SK-N-SH treated with all-trans-retinoic acid at 6 μM for 48 hours (cell line): ENCODE measurements around the gene APPBP2.

Experiments used
- ATAC-seq: fragments of 200-7000 bp; cut with Tn5 transposase; 3 replicates; pipeline ENCODE4 v1.9.1; 2020; ENCODE audit warnings: mild to moderate bottlenecking, moderate library complexity
- ARNTL ChIP-seq: fragments of 450-650 bp; formaldehyde crosslinking; IDR thresholded peaks from 2 replicates; pipeline ENCODE4 v1.5.0; 2020; ENCODE audit warnings: low read depth, mild to moderate bottlenecking, moderate library complexity, borderline replicate concordance
- BACH2 ChIP-seq: fragments of 250-450 bp; sonication (Bioruptor Pico); IDR thresholded peaks from 2 replicates; pipeline ENCODE4 v1.9.0; 2021; ENCODE audit warnings: mild to moderate bottlenecking, borderline replicate concordance
- CSDC2 ChIP-seq: fragments of 250-450 bp; sonication (Bioruptor Pico); IDR thresholded peaks from 2 replicates; pipeline ENCODE4 v1.5.0; 2020; ENCODE audit warnings: mild to moderate bottlenecking, moderate library complexity
- GLIS3 ChIP-seq: fragments of 250-450 bp; sonication (Bioruptor Pico); IDR thresholded peaks from 2 replicates; pipeline ENCODE4 v1.5.0; 2020; ENCODE audit warnings: mild to moderate bottlenecking, moderate library complexity
- ISL1 ChIP-seq: fragments of 250-450 bp; sonication (Bioruptor Pico); IDR thresholded peaks from 2 replicates; pipeline ENCODE4 v2.1.2; 2022; ENCODE audit warnings: mild to moderate bottlenecking, moderate library complexity
- PPARA ChIP-seq: fragments of 250-450 bp; sonication (Bioruptor Pico); IDR thresholded peaks from 2 replicates; pipeline ENCODE4 v1.5.0; 2020; ENCODE audit warnings: mild to moderate bottlenecking, borderline replicate concordance
- RARB ChIP-seq: fragments of 250-450 bp; sonication (Bioruptor Pico); IDR thresholded peaks from 2 replicates; pipeline ENCODE4 v1.8.0; 2021; ENCODE audit warnings: mild to moderate bottlenecking, moderate library complexity
- TCF4 ChIP-seq: fragments of 250-450 bp; sonication (Bioruptor Pico); IDR thresholded peaks from 2 replicates; pipeline ENCODE4 v1.8.0; 2021; ENCODE audit warnings: mild to moderate bottlenecking, moderate library complexity, borderline replicate concordance
- TOX ChIP-seq: fragments of 250-450 bp; sonication (Bioruptor Pico); IDR thresholded peaks from 2 replicates; pipeline ENCODE4 v1.8.0; 2021; ENCODE audit warnings: mild to moderate bottlenecking, moderate library complexity, borderline replicate concordance
- TSHZ2 ChIP-seq: fragments of 250-450 bp; sonication (Bioruptor Pico); IDR thresholded peaks from 2 replicates; pipeline ENCODE4 v1.5.0; 2020; ENCODE audit warnings: mild to moderate bottlenecking, moderate library complexity
- ZC3H10 ChIP-seq: fragments of 250-450 bp; sonication (Bioruptor Pico); IDR thresholded peaks from 2 replicates; pipeline ENCODE4 v1.5.1; 2021; ENCODE audit warnings: mild to moderate bottlenecking, moderate library complexity
- ZFP3 ChIP-seq: fragments of 250-450 bp; sonication (Bioruptor Pico); IDR thresholded peaks from 2 replicates; pipeline ENCODE4 v1.5.0; 2020; ENCODE audit warnings: mild to moderate bottlenecking, moderate library complexity
- ZFP30 ChIP-seq: fragments of 450-650 bp; formaldehyde crosslinking; IDR thresholded peaks from 2 replicates; pipeline ENCODE4 v1.5.0; 2022; ENCODE audit warnings: mild to moderate bottlenecking, moderate library complexity
- ZNF565 ChIP-seq: fragments of 450-650 bp; formaldehyde crosslinking; conservative IDR thresholded peaks from 2 replicates; pipeline ENCODE4 v1.5.0; 2020; ENCODE audit warnings: low read depth, mild to moderate bottlenecking, moderate library complexity
- ZNF70 ChIP-seq: fragments of 450-650 bp; formaldehyde crosslinking; IDR thresholded peaks from 2 replicates; pipeline ENCODE4 v1.5.0; 2020; ENCODE audit warnings: mild to moderate bottlenecking, moderate library complexity
- ZNF8 ChIP-seq: fragments of 450-650 bp; formaldehyde crosslinking; IDR thresholded peaks from 2 replicates; pipeline ENCODE4 v1.5.0; 2020; ENCODE audit warnings: mild to moderate bottlenecking, moderate library complexity
- TF ChIP-seq, protein P1 (sequence below): fragments of 250-450 bp; sonication (Bioruptor Pico); IDR thresholded peaks from 2 replicates; pipeline ENCODE4 v1.5.1; 2021; ENCODE audit warnings: mild to moderate bottlenecking, moderate library complexity
- TF ChIP-seq, protein P2 (sequence below): fragments of 250-450 bp; sonication (Bioruptor Pico); IDR thresholded peaks from 2 replicates; pipeline ENCODE4 v1.8.0; 2020; ENCODE audit warnings: mild to moderate bottlenecking, moderate library complexity, borderline replicate concordance
- TF ChIP-seq, protein P3 (sequence below): fragments of 250-450 bp; sonication (Bioruptor Pico); IDR thresholded peaks from 2 replicates; pipeline ENCODE4 v1.8.0; 2021; ENCODE audit warnings: low read depth, mild to moderate bottlenecking, moderate library complexity, borderline replicate concordance
- TF ChIP-seq, protein P4 (sequence below): fragments of 250-450 bp; sonication (Bioruptor Pico); IDR thresholded peaks from 2 replicates; pipeline ENCODE4 v1.5.1; 2020; ENCODE audit warnings: low read depth, mild to moderate bottlenecking, moderate library complexity

Gene APPBP2

GRCh38 chr17:60559995-60560859, 34.2 kb upstream of the APPBP2 start:
- no peak for ATAC-seq
- TF ChIP-seq, protein P1, sequence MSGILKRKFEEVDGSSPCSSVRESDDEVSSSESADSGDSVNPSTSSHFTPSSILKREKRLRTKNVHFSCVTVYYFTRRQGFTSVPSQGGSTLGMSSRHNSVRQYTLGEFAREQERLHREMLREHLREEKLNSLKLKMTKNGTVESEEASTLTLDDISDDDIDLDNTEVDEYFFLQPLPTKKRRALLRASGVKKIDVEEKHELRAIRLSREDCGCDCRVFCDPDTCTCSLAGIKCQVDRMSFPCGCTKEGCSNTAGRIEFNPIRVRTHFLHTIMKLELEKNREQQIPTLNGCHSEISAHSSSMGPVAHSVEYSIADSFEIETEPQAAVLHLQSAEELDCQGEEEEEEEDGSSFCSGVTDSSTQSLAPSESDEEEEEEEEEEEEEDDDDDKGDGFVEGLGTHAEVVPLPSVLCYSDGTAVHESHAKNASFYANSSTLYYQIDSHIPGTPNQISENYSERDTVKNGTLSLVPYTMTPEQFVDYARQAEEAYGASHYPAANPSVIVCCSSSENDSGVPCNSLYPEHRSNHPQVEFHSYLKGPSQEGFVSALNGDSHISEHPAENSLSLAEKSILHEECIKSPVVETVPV (CRISPR knock-in tag) = no peak
- TF ChIP-seq RARB (CRISPR knock-in tag) = no peak
- no peak for TF ChIP-seq ZC3H10
- no peak for TF ChIP-seq ZNF565 (CRISPR knock-in tag)
- TF ChIP-seq BACH2 (CRISPR knock-in tag) = no peak
- TF ChIP-seq TSHZ2 (CRISPR knock-in tag) = no peak
- no peak for TF ChIP-seq TCF4 (CRISPR knock-in tag)
- TF ChIP-seq ARNTL (CRISPR knock-in tag) = no peak
- no peak for TF ChIP-seq ZFP30 (CRISPR knock-in tag)
- TF ChIP-seq ZFP3 (CRISPR knock-in tag) = no peak
- TF ChIP-seq, protein P2, sequence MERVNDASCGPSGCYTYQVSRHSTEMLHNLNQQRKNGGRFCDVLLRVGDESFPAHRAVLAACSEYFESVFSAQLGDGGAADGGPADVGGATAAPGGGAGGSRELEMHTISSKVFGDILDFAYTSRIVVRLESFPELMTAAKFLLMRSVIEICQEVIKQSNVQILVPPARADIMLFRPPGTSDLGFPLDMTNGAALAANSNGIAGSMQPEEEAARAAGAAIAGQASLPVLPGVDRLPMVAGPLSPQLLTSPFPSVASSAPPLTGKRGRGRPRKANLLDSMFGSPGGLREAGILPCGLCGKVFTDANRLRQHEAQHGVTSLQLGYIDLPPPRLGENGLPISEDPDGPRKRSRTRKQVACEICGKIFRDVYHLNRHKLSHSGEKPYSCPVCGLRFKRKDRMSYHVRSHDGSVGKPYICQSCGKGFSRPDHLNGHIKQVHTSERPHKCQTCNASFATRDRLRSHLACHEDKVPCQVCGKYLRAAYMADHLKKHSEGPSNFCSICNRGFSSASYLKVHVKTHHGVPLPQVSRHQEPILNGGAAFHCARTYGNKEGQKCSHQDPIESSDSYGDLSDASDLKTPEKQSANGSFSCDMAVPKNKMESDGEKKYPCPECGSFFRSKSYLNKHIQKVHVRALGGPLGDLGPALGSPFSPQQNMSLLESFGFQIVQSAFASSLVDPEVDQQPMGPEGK (CRISPR knock-in tag) = no peak
- TF ChIP-seq ZNF8 (CRISPR knock-in tag) = no peak
- TF ChIP-seq, protein P3, sequence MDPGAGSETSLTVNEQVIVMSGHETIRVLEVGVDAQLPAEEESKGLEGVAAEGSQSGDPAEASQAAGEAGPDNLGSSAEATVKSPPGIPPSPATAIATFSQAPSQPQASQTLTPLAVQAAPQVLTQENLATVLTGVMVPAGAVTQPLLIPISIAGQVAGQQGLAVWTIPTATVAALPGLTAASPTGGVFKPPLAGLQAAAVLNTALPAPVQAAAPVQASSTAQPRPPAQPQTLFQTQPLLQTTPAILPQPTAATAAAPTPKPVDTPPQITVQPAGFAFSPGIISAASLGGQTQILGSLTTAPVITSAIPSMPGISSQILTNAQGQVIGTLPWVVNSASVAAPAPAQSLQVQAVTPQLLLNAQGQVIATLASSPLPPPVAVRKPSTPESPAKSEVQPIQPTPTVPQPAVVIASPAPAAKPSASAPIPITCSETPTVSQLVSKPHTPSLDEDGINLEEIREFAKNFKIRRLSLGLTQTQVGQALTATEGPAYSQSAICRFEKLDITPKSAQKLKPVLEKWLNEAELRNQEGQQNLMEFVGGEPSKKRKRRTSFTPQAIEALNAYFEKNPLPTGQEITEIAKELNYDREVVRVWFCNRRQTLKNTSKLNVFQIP = no peak
- TF ChIP-seq, protein P4, sequence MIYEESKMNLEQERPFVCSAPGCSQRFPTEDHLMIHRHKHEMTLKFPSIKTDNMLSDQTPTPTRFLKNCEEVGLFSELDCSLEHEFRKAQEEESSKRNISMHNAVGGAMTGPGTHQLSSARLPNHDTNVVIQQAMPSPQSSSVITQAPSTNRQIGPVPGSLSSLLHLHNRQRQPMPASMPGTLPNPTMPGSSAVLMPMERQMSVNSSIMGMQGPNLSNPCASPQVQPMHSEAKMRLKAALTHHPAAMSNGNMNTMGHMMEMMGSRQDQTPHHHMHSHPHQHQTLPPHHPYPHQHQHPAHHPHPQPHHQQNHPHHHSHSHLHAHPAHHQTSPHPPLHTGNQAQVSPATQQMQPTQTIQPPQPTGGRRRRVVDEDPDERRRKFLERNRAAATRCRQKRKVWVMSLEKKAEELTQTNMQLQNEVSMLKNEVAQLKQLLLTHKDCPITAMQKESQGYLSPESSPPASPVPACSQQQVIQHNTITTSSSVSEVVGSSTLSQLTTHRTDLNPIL = no peak
- TF ChIP-seq PPARA (CRISPR knock-in tag) = no peak
- TF ChIP-seq ZNF70 = no peak
- TF ChIP-seq TOX (CRISPR knock-in tag) = no peak
- no peak for TF ChIP-seq GLIS3
- TF ChIP-seq ISL1 (CRISPR knock-in tag) = no peak

- no peak for TF ChIP-seq ZNF8 (CRISPR knock-in tag)
- TF ChIP-seq TOX (CRISPR knock-in tag) = no peak
- no peak for TF ChIP-seq ZFP30 (CRISPR knock-in tag)
- TF ChIP-seq CSDC2 (CRISPR knock-in tag) = no peak
- TF ChIP-seq, protein P3 = no peak
- TF ChIP-seq ISL1 (CRISPR knock-in tag) = no peak
- TF ChIP-seq, protein P1 (CRISPR knock-in tag) = no peak
- TF ChIP-seq RARB (CRISPR knock-in tag) = no peak
- TF ChIP-seq PPARA (CRISPR knock-in tag) = no peak
- TF ChIP-seq ZFP3 (CRISPR knock-in tag) = no peak
- ATAC-seq = no peak
Measured at GRCh38 chr17:60559659-60559994, 33.6 kb upstream of the APPBP2 start.
